ENCODE measurements around the gene C3.

Gene C3

DNA sequence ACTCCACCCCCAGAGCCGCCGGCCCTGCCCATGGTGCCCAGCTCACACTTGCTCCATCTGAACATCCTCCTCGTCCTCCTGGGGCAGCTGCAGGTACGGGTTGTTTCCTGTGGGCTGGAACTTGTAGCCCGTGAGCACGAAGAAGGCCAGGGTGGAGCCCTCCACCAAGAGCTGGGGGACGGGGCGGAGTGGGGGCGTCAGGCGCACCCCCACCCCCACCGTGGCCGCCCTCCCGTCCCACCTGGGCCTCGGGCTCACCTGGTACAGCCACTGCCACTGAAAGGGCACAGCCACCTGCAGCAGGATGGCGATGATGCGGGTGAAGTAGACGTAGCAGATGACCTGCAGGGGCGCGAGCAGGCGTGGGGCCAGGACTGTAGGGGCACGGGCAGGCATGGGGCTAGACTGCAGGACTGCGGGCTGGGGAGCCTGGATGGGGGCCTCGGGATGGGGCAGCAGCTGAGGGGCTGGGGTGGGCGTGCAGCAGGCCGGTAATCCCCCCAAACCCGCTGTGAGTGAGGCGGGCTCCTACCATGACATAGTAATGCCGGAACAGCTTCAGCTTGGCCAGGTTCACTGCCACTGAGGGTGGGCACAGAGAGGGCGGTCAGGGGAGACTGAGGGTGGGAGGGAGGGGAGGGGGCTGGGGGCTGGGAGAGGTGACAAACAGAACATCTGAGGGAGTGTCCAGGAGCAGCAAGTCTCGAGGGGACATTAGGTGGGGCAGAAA, 10.7 kb upstream of the C3 start:
- DNase-seq (ENCODE audit: low read depth in 2 of 2): no peak

DNA sequence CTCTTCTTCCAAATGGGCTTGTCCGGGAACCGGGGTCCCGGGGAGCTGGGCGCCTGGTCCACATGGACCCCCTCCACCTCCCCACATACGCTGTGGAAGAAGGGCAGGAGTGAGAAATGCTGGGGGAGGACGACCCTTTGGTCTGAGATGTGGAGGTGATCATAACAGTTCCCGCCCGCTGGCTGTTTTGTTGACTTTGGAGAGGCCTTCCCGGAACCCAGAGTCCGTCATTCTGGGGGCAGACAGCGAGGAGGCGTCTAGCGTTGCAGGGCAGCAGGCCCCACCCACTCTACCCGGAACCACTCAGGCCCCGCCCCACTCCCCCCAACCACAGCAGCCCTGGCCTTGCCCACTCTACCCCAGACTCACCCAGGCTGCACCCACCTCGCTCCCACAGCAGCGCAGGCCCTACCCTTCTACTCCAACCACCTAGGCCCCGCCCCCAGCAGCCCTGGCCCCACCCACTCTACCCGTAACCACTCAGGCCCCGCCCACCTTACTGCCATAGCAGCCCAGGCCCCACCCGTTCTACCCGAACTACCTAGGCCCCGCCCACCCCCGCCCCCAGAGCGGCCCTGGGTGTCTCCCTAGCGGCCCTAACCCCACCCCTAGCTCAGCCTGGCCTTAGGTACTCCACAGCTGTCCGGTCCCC, 9.8 kb upstream of the C3 start:
- peak; percentile 54 to 64 for DNase-seq (ENCODE audit: low read depth in 2 of 2)

DNA sequence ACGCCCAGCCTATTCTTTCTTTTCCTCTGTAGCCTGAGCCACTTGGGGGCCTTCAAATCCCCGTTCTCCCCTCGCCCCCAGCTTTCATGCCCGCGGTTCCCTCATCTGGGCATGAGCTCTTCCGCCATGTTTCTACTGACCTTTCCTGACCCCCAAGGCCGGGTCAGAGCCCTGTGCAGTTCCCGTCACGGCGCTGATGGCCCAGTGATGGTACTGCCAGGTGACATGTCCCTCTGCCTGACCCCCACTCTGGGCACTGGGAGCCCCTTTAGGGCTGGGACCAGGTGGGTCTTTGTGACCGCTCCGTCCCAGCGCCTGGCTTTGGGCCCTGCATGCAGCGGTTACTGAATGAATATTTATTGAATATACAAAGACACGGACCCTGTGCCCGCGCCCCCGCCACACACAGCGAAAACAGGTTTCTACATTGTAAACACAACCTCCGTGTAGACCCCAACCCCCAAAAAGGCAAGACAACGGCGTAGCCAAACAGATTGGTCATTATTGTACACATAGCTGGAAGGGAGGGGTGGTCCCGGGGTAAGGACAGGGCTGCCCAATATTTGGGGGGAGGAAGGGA, 9.2 kb upstream of the C3 start:
- no peak for DNase-seq (ENCODE audit: low read depth in 2 of 2)

DNA sequence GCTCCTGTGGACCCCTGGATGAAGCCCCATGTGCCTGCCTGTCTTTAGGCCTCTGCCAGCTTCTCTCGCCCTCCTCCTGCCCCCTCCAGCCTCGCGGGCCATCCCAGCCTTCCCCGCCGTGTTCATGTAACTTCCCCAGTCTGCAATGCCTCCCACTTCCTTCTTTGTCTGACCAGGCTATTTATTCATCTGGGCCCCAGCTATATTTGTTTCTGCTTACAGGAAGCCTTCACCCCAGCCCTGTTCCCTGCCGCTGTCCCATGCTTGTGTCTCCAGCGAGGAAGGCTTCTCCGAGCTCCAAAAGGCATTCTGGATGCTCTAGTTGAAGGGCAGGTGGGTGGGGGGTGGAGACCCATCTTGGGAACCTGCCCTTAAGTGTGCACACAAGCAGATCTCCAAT, 7.9 kb upstream of the C3 start:
- DNase-seq (ENCODE audit: low read depth in 2 of 2): no peak

DNA sequence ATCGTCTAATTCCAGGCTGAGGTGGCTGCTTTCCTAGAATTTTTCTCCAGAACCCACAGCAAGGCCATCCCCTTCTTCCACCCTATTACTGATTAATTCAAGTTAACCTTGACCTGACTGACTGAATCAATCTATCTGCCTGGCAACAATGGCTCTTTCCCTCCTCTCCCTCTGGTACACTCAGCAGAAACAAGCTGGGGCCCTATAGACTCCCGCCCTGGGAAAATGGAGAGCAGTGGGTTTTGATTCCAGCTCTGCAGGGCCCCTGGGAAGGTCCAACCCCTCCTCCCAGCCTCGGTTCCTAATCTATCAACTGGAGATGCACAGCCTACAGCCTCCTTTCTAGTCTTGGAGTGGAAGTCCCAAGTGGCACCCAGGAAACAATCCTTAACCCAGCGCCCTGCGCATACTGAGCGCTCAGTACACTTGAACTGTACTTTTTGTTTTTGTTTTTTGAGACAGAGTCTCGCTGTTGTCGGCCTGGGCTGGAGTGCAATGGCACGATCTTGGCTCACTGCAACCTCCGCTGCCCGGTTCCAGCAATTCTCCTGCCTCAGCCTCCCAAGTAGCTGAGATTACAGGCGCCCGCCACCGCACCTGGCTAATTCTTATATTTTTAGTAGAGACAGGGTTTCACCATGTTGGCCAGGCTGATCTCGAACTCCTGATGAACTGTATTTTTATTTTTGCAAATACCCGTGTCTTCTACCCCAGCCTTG, 5.2 kb upstream of the C3 start:
- DNase-seq (ENCODE audit: low read depth in 2 of 2): no peak

DNA sequence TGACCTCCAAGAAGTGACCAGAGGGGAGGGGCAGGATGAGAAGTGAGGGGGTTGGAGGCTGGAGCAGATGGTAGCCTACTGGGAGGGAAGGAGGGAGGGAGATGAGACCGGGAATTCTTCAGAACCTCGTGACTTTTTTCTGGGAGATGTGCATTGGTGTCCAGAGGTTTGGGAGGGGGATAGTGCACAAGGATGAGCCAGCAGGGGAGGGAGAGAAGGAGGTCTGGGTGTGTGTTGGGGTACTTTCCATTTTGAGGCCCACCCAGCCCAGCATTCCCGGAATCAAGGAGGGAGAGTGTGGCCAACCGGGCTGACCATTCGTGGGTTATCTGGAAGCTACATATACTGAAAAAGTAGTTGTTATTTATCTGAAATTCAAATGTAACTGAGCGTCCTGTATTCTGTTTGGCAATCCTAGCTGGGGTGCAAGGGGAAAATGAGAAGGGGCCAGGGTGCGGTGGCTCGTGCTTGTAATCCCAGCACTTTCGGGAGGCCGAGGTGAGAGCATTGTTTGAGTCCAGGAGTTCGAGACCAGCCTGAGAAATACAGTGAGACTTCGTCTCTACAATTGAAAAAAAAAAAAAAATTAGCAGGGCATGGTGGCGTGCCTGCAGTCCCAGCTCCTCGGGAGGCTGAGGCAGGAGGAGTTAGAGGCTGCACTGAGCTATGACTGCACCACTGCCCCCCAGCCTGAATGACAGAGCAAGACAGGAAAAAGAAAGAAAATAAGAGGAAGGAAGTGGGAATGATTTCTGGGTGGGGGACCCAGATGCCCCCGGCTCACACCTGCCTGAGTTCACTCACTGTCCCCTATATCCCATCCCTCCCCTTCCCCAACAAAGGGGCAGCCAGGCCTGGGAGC, 4.4 kb upstream of the C3 start:
- DNase-seq (ENCODE audit: low read depth in 2 of 2): no peak

DNA sequence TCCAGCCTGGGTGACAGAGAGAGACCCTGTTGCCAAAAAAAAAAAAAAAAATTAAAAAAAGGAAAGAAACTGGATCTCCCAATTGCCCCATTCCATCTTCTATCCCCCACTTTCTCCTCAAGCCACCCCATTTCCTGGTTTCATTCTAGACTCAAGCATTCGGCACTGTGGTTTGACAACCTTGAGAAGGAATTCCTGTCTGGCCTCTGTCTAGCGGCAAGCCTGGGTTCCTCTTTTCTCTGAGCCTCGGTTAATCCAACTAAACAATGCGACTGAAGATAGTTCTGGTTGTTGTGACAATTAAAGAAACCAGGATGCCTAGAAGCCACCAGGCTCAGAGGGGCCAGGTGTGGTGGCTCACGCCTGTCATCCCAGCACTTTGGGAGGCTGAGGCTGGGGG, 3.3 kb upstream of the C3 start:
- no peak for DNase-seq (ENCODE audit: low read depth in 2 of 2)

DNA sequence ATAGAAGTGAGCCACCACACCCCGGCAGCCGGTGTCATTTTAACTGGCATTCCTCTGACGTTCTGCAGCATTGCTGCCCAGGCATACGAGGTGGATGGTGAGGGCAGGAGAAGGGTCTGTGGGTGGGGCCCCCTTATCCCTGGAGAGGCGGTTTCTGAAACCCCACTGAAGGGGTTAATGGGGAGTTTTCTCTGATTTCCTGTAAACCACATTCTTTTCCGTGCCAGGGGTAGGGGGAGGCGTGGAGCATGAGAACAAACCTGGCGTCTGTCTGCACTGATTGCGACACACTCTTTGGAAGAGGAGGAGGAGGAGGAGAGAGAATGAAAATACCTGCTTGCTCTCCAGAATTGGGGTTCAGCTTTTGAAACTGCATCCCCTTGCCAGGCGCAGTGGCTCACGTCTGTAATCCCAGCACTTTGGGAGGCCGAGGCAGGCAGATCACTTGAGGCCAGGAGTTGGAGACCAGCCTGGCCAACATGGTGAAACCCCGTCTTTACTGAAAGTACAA, 2.7 kb upstream of the C3 start:
- no peak for DNase-seq (ENCODE audit: low read depth in 2 of 2)

DNA sequence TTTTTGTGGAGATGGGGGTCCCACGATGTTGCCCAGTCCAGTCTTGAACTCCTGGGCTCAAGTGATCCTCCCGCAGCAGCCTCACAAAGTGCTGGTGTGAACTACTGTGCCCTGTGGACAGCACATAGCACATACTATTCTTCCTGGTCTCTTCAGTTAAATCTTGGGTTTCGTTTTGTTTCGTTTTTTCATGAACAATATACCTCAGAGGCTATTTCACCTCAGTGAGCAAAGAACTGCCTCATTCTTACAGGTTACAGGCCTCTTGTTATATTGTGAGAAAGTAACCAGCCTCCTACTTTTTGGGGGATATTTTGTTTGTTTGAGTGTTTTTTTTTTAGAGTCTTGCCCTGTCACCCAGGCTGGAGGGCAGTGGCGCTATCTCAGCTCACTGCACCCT, 1.3 kb upstream of the C3 start:
- DNase-seq (ENCODE audit: low read depth in 2 of 2): no peak

DNA sequence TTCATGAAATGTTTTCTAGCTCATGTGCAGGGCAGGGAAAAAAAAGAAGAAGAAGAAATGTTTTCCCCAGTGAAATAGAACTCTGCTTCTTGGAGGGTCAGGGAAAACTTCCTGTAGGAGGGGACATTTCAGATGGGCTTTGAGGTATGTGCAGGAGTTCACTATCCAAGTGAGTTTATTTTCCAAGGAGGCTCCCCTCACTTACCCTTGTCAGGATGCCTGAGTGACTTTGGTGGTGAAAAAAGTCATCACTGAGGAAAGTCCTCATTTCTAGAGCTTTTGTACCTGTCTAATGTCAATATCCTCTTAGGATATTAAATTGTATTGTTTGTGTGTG, 656 bp upstream of the C3 start:
- DNase-seq (ENCODE audit: low read depth in 2 of 2): no peak

DNA sequence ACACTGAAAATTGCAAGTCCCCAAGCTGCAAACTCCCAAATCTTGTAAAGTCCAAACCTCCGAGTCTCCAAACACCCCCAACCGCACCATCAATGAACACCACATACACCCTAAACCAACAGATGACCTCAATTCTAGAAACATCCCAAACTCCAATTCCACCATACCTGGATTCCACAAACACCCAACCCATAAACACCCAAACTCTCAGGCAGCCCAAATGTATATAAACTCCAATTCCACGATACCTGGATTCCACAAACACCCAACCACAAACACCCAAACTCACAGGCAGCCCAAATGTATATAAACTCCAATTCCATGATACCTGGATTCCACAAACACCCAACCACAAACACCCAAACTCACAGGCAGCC, 470 bp downstream of the C3 start:
- no peak for DNase-seq (ENCODE audit: low read depth in 2 of 2)

DNA sequence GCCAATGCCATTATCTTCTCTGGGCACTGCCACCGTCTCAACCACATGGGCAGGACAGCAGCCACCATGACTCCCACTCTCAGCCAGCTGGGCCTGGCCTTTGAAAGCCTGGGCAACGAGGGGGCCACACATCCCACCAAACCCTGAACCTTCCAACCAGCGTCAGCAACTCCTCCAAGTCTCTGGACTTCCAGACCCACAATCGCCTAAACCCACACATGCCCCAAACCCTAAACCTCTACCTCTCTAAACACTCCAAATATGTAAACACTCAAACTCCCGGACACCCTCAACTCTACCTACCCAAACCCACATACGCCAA, 949 bp downstream of the C3 start:
- DNase-seq (ENCODE audit: low read depth in 2 of 2): no peak

DNA sequence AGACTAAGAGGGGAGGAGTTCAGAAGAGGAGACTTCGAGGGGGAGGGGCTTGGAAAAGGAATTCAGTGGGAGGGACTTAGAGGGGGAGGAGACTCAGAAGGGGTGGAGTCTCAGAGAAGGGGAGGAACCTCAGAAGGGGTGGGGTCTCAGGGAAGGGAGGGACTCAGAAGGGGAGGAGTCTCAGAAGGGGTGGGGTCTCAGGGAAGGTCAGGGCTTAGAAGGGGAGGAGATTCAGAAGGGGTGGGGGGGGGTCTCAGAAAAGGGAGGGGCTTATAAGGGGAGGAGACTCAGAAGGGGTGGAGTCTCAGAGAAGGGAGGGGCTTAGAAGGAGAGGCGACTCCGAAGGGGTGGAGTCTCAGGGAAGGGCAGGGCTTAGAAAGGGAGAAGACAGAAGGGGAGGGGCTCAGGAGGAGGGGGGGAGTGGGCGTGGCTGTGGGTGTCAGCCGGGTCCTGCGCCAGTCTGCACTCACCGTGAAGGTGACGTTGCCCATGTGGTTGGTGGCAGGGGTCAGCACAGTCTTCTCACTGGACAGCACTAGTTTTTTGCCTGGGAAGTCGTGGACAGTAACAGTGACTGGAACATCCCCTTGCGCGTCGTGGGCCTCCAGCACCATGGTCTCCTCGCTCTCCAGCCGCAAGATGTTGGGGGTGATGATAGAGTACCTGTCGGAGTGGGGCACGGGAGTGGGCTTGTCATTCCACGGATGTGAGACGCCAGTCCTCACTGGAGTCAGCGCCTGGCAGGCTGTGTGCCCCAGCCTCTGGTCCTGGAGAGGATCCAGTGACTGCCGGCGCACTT, 1.5 kb downstream of the C3 start:
- DNase-seq (ENCODE audit: low read depth in 2 of 2): peak in 1 of 2 donors; percentile 24

DNA sequence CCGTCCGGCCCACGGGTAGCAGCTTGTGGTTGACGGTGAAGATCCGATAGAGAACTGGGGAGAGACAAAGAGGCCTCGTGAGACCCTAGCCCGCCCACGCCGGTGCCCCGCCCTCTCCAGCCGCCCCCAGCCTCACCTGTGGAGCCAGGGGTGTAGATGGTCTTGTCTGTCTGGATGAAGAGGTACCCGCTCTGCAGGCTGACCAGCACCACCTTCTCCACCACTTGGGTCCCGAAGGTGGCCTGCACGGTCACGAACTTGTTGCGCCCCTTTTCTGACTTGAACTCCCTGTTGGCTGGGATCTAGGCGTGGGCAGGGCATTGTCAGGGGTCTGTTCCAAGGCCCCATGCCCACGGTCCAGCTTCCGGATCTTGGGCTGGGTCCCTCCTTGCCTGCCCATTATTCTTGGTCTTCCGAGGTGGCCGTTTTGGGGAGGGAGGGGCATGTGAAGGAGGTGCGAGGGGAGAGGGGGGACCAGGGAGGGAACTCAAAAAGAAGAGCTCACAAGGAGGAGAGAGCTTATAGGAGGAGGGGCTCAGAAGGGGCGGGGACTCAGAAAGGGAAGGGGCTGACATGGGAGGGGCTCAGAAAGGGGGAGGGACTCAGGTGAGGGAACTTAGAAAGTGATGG, 2.2 kb downstream of the C3 start:
- DNase-seq (ENCODE audit: low read depth in 2 of 2): no peak

DNA sequence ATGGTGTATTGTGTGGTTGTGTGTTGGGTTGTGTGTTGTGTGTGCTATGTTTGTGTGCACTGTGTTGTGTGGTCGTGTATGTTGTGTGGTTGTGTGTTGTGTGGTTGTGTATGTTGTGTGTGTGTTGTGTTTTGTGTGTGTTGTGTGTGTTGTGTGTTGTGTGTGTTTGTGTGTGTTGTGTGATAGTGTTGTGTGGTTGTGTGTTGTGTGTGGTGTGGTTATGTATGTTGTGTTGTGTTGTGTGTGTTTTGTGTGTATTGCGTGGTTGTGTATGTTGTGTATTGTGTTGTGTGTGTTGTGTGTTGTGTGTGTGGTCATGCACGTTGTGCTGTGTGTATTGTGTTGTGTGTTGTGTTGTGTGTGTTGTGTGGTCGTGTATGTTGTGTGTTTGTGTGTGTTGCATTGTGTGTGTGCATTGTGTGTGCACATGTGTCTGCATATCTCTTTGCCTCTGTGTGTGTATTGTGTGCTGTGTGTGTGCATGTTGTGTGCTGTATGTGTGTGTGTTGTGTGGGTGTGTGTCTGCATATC, 2.9 kb downstream of the C3 start:
- no peak for DNase-seq (ENCODE audit: low read depth in 2 of 2)

DNA sequence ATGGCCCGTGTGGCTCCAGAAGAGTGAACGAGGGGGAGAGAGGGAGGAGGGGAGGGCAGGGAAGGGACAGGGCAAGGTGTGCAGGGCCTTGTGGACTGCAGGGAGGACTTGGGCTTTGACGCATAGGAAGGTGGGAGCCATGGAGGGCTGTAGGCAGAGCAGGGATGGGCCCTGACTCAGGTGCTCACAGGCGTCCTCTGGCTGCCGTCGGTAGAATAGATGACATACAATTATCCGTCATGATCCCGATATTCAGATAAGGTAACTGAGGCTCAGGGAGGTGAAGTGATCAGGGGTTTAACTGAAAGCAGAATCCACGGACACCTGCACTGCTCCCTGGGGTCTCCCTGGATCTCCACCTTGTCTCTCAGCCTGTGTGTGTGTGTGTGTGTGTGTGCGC, 3.4 kb downstream of the C3 start:
- no peak for DNase-seq (ENCODE audit: low read depth in 2 of 2)

DNA sequence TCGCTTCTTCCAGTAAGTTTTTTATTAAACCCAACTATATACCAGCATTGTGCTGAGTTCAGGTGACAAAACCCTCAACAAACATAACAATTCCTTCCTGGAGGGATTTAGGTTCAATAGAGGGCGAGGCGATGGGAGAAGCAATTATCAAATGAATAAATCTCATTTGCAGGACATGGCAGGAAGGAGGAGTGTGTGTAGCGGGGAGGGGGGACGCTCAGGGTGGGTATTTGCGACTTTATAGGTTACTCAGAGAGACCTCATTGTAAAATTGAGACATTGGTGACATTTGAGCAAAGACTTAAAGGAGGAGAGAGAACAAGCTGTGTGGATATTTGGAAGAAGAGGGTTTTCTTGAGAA, 3.9 kb downstream of the C3 start:
- no peak for DNase-seq (ENCODE audit: low read depth in 2 of 2)

DNA sequence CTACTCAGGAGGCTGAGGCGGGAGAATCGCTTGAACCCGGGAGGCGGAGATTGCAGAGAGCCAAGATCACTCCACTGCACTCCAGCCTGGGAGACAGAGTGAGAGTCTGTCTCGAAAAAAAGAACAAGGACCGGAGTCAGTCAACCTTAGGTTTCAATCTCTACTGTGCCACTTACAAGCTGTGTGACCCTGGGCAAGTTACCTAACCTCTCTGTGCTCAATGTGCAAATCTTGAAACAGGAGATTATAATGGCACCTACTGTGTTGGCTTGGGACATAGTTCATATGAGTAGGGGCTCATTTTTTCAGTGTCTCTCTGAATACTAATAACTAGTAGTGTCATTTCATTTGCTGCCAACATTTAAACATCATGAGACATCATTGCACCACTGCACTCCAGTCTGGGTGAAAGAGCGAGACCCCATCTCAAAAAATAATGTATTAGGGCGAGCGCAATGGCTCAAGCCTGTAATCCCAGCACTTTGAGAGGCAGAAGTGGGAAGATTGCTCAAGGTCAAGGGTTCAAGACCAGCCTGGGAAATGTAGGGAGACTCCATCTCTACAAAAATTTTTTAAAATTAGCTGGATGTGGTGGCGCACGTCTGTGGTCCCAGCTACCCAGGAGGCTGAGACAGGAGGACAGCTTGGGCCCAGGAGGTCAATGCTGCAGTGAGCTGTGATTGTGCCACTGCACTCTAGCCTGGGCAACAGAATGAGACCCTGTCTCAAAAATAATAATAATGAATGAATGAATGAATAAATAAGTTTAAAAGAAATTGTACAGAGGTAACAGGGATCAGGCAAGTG, 5.5 kb downstream of the C3 start:
- no peak for DNase-seq (ENCODE audit: low read depth in 2 of 2)
